Inflammatory macrophage (primary cell): ENCODE measurements around the gene NRP1.
"Not testable (repeated sequence)": the region's sequence is repeated elsewhere in the genome, so short reads cannot be mapped to it uniquely, and the experiment has no call there.

Experiments
- DNase-seq, 2 donors: peaks; one replicate each; pipeline ENCODE4 v3.0.0-alpha.2; 2020 to 2022

NRP1 gene

DNA sequence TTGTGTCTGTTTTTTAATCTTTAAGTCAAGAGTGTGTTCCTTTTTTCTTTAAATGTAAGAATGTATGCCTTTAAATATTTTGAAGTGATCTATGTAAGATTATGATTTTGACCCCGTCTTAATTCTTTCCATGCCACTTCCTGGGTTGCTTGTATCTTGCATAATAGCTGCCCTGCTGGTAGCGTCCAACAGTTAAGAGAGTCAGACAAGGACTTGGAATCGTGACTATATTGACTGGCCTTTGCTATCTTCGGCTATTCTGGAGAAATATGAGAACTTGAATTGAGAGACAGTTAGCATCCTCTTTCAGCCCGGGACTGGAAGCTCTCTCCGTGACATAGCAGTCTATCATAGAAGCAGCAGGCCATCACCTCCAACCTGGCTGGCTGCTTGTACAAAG, 13.0 kb downstream of the NRP1 start:
- no peak for DNase-seq

DNA sequence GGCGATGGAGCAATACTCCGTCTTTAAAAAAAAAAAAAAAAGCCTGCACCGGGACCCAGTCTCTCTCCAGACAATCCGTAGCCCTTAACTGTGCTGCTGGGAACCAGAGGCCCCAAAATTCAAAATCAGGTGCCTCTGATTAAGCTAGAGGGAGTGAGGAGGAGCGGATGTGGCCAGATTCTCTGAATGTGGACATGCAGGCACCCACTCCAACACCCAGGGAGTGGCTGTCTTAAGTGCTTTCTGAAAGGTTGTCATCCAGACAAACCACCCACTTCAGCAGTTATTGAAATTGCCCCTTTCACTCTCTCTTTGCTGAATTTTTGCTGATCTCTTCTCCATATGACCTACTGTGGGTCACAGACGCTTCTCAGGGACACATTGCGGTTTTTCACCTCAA, 14.2 kb downstream of the NRP1 start:
- peak in 1 of 2 donors; percentile 17 for DNase-seq

DNA sequence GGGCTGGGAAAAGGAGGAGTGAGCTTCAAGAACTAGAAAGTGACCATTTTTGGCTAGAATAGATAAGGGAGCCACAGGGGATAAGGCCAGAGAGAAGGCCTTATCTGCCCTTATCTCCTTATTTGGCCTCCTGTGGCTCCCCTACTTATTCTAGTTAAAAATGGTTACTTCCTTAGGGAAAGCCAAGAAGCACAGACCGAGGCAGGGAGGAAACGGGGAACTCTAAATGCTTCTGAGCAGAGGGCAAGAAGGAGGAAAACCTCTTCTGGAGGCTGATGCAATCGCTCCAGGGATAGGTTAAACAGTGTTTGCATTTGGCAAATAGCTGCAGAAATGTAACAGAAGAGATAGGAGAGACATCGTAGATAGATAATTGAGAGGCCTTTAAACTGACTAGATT, 18.6 kb downstream of the NRP1 start:
- no peak for DNase-seq

DNA sequence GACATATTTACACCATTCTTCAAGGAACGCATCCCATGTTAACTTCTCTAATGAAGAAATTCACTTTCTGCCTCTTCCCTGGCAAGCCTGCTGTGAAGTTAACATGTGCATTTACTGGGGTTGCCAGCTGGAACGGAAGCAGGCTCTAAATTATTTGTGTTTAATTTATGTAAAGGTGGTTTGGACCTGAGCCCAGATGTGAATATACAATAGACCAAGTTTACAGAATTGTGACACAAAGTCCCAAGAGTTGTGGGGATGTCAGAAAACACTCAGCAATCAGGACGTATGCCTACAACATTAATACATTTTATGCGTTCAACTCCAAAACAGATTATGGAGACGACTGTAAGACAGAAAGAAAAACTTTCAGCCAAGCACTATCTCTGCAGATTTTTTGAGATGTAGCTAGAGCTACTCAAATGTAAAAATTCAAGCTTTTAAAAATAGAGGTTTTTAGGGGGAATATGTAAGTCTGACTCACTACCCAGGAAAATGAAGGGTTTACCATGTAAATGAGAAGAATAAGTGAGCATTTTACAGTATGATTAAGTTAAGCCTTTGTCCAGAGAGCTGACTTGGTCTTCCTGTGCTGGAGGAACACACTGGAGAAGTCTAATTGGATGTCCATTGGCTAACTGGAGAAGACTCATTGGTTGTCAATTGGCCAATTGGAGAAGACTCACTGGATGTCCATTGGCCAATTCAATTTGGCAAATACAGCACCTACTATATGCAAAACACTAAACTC, 19.5 kb downstream of the NRP1 start:
- no peak for DNase-seq

DNA sequence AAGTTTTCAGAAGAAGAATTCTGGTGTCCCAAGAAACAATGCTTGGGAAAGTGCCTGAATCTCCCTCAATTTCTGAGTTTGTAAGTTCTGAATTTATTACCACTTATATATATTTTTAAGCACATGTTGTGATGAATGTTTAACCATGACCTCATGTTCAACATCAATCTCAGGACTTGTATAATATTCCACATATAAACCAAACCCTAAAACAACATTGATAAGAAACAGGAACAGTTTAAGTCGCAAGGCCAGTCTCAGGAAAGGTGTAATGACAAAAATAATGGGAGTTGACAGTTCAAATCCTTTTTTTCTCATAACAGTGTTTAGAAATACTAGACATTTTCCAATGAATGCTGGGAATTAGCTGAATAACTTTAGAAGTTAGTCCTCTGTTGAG, 22.8 kb downstream of the NRP1 start:
- no peak for DNase-seq

GRCh38 chr10:33310853-33311252, 23.6 kb downstream of the NRP1 start:
- DNase-seq, result no peak

GRCh38 chr10:33309406-33309805, 25.1 kb downstream of the NRP1 start:
- DNase-seq, result peak; percentile 54 to 63

DNA sequence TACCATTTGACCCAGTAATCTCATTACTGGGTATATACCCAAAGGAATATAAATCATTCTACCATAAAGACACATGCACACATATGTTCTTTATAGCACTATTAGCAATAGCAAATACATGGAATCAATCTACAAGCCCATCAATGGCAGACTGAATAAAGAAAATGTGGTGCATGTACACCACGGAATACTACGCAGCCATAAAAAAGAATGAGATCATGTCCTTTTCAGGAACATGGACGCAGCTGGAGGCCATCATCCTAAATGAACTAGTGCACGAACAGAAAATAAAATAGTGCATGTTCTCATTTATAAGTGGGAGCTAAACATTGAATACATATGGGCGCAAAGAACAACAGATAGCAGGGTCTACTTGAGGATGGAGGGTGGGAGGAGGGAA, 26.6 kb downstream of the NRP1 start:
- DNase-seq, result no peak

GRCh38 chr10:33306701-33307519, 27.6 kb downstream of the NRP1 start:
- DNase-seq, result peak; percentile 34 to 40

DNA sequence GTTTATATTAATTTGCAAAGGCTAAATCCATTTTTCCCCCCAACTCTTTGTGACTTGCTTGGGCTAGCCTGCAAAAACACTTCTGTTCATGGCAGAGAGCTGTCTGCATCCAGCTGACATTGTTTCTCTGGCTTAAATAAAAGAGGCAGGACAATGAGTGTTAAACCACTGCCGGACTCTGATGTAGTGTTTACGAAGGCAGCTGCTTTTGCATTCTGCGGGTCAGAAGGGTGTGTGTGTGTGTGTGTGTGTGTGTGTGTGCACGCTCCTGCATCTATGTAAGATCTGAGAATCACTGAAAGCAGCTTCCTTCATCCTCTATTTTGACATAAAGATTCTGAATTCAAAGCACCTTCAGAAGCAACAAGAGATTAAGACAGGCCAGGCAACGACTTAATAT, 28.3 kb downstream of the NRP1 start:
- DNase-seq, result no peak

GRCh38 chr10:33304423-33305225, 29.8 kb downstream of the NRP1 start:
- no peak for DNase-seq

GRCh38 chr10:33303988-33304387, 30.5 kb downstream of the NRP1 start:
- no peak for DNase-seq

GRCh38 chr10:33302208-33302829, 32.1 kb downstream of the NRP1 start:
- DNase-seq, result no peak

GRCh38 chr10:33301097-33301789, 33.2 kb downstream of the NRP1 start:
- DNase-seq, result no peak

GRCh38 chr10:33300544-33300943, 33.9 kb downstream of the NRP1 start:
- not testable (repeated sequence) for DNase-seq

GRCh38 chr10:33298893-33299292, 35.6 kb downstream of the NRP1 start:
- DNase-seq, result no peak

GRCh38 chr10:33298110-33298509, 36.4 kb downstream of the NRP1 start:
- DNase-seq, result no peak

DNA sequence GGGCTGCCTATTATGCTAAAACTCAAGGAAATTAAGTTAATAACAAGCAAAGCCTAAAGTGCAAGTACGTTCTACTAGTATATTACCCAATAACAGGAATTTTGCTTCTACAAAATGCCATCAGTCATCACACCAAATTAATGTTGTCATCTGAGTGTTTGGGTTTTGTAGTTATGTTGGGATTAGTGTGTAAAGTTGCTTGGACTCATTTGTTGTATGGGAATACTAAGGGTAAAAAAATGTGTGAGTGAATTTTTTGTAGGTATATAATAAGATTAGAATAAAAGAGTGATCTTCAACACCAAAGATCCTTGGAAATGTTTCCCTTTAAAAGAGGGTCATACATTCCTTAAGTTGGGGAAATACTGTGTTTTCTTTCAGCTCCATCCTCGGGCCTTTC, 38.6 kb downstream of the NRP1 start:
- DNase-seq, result no peak

GRCh38 chr10:33293531-33294170, 40.8 kb downstream of the NRP1 start:
- DNase-seq, result no peak

DNA sequence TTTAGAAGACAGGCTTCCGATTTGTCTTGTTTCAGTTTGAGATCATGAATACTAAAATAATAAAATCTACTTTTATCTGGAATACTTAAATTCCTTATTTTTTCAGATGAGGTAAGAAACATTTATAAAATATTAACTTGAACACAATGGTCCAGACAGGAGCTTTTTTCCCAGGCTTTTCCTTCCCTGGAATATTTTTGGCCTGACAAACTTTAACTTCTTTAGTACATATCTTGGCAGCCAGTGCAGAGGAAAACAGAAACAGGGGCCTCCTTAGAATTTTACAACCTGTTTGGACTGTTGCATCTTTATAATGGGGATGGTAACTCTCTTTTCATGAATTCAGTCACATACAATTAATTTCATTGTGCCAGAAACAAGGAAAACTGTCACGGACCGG, 41.4 kb downstream of the NRP1 start:
- DNase-seq, result no peak

GRCh38 chr10:33291053-33291592, 43.3 kb downstream of the NRP1 start:
- DNase-seq, result no peak
